Lung (tissue), 12 donors: Measurements from ENCODE around the gene MARS1. TPM values are rescaled to one million over a fixed set of nuclear protein-coding genes. Genes with fewer than 3 reads are reported as not detected.

ENCODE experiments used
- ATAC-seq: fragments of 200-7000 bp; cut with Tn5 transposase; one replicate; pipeline ENCODE4 v1.9.1; 2020; ENCODE audit warnings: moderate number of reproducible peaks; ENCODE audit not compliant: insufficient read depth, low FRiP score
- DNase-seq, 3 donors: peaks; one replicate each; pipeline ENCODE4 v3.0.0-alpha.2; 2013 to 2017
- H3K27ac ChIP-seq, 2 donors: one replicate each; pipeline ENCODE4 v1.5.1; 2013; ENCODE audit warnings: mild to moderate bottlenecking in 2 of 2, moderate library complexity in 2 of 2, control low read depth in 1 of 2, inconsistent platforms in 1 of 2, low read depth in 1 of 2, low read length in 1 of 2
- H3K27me3 ChIP-seq, 3 donors: one replicate each; pipeline ENCODE4 v1.5.1; 2013; ENCODE audit warnings: low read length in 2 of 3; ENCODE audit not compliant: control insufficient read depth in 3 of 3, insufficient read depth in 3 of 3
- H3K36me3 ChIP-seq, 4 donors: one replicate each; pipeline ENCODE4 v1.5.1; 2013; ENCODE audit warnings: low read length in 4 of 4, mild to moderate bottlenecking in 1 of 4, moderate library complexity in 1 of 4; ENCODE audit not compliant: control insufficient read depth in 4 of 4, insufficient read depth in 4 of 4
- H3K4me1 ChIP-seq, 5 donors: one replicate each; pipeline ENCODE4 v1.5.1; 2013; ENCODE audit warnings: low read length in 5 of 5, mild to moderate bottlenecking in 2 of 5, moderate library complexity in 1 of 5; ENCODE audit not compliant: control insufficient read depth in 5 of 5, insufficient read depth in 5 of 5
- H3K4me3 ChIP-seq: one replicate; pipeline ENCODE4 v1.5.1; 2013; ENCODE audit warnings: mild to moderate bottlenecking, control low read depth, moderate library complexity
- H3K9ac ChIP-seq, 2 donors: one replicate each; pipeline ENCODE4 v1.5.1; 2013; ENCODE audit warnings: low read length in 2 of 2, control low read depth in 1 of 2; ENCODE audit not compliant: insufficient read depth in 1 of 2
- H3K9me3 ChIP-seq, 4 donors: one replicate each; pipeline ENCODE4 v1.5.1; 2013; ENCODE audit warnings: low read length in 3 of 4, mild to moderate bottlenecking in 1 of 4, moderate library complexity in 1 of 4; ENCODE audit not compliant: control insufficient read depth in 4 of 4, insufficient read depth in 3 of 4
- WGBS, 2 donors: extraction: QIAGEN DNeasy Blood & Tissue Kit; methylation state at CpG; one replicate each; pipeline ENCODE4 v1.1.7; 2013; 5-methylcytosine and 5-hydroxymethylcytosine counted together
- polyA plus RNA-seq, 2 donors: library from polyadenylated mRNA; stranded (reverse); fragments of 200-250 nt; gene quantifications; one replicate each; pipeline ENCODE4 v1.2.1, GENCODE V29; 2013
- total RNA-seq, 2 donors: library from RNA; depleted of rRNA in 1 of 2; stranded (reverse); fragments of >200 nt in 1 of 2; gene quantifications; one replicate each; pipeline ENCODE4 v1.2.1, GENCODE V29; 2014 to 2021
- TF ChIP-seq, protein P1 (sequence below): IDR thresholded peaks from 2 replicates; pipeline ENCODE4 v1.5.1; 2012; ENCODE audit warnings: mild to moderate bottlenecking; ENCODE audit errors: control extremely low read depth, extremely low read depth
- donor health status: control.
- donor health status: control.
- donor health status: Bipolar disorder and iron deficiency.
- donor health status: healthy.
- donor health status: DM: yes; HTN: yes; CAD: no.

The MARS1 gene
- total and polyA plus RNA-seq, 4 donors = 55.9 to 213 (median 125) TPM

DNA sequence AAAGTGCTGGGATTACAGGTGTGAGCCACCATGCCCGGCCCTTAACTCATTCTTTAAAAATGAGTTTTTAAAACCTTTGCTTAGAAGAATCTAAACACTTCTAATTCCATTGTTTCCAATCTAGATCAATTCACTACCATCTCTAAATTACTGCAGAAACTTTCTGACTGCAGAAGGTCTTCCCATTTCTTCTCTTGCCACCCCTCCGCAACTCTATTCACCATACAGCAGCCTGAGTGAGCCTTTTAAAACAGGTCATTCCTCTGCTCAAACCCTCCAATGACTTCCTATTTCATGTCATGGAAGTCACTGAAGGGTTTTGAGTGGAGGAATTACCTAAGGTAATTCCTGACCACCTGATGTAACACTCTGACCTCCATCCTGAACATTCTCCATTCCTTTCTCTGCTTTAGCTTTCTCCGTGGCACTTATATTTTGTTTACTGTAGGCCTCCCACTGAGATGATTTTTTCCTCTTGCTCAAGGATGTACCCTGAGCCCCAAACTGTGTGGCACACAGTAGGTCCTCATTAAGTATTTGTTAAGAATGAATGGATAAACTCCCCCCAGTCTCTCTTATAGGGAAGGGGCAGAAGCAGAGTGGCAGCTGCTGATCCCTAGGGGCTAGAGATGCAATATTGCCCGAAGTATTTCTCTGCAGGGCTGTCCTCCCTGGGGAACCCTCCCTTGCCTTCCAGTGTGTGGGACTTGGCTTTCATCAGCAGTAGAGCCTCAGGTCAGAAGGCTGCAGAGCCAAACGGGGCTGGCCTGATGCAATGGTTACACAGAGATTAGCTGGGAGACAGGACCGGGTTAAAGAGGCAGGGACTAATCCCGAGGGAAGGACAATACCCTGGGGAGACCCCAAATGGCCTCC, 31.3 kb downstream of the MARS1 start:
- TF ChIP-seq, protein P1, sequence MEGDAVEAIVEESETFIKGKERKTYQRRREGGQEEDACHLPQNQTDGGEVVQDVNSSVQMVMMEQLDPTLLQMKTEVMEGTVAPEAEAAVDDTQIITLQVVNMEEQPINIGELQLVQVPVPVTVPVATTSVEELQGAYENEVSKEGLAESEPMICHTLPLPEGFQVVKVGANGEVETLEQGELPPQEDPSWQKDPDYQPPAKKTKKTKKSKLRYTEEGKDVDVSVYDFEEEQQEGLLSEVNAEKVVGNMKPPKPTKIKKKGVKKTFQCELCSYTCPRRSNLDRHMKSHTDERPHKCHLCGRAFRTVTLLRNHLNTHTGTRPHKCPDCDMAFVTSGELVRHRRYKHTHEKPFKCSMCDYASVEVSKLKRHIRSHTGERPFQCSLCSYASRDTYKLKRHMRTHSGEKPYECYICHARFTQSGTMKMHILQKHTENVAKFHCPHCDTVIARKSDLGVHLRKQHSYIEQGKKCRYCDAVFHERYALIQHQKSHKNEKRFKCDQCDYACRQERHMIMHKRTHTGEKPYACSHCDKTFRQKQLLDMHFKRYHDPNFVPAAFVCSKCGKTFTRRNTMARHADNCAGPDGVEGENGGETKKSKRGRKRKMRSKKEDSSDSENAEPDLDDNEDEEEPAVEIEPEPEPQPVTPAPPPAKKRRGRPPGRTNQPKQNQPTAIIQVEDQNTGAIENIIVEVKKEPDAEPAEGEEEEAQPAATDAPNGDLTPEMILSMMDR = no peak
- H3K9me3 ChIP-seq = no peaks in the 10 kb centered on the region
- ATAC-seq (no peak), DNase-seq (peak in 2 of 3 donors; percentile 32 to 42)
- H3K9ac ChIP-seq = peak overlapping the region; percentile 94 to 96
- peaks cover 15 to 34% (median 29%) of the 10 kb centered on the region in 4 donors for H3K36me3 ChIP-seq
- H3K4me1 ChIP-seq = peaks cover 4 to 44% (median 28%) of the 10 kb centered on the region in 5 donors
- H3K27me3 ChIP-seq = no peaks in the 10 kb centered on the region
- peak overlapping the region; percentile 91 to 99 for H3K27ac ChIP-seq
- WGBS, 2 donors = 30 to 34% methylated on average over 7 of the region's 7 CpGs
- peak overlapping the region; percentile 85 for H3K4me3 ChIP-seq

DNA sequence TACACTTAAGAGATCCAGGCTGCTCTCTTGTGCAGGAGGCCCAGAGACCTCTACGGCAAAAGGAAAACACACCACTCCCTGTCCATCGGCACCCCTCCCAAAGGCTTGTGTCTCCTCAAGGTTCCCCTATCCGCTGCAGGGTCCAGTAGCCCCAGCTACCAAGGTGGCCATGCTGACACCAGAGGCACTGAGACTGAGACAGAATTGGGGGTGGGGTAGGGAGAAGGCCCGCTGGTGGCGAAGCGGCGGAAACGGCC, 31.9 kb downstream of the MARS1 start:
- Histone ChIP-seq H3K9ac (peak overlapping the region; percentile 94 to 96), H3K4me3 (peak overlapping the region; percentile 85), H3K27me3 (no peaks in the 10 kb centered on the region), H3K36me3 (peaks cover 9 to 33% (median 26%) of the 10 kb centered on the region in 4 donors), H3K27ac (peak overlapping the region; percentile 91 to 99), H3K9me3 (no peaks in the 10 kb centered on the region), H3K4me1 (peaks cover 4 to 49% (median 34%) of the 10 kb centered on the region in 5 donors)
- DNase-seq (peak in 2 of 3 donors; percentile 55 to 59), ATAC-seq (peak; percentile 22)
- TF ChIP-seq, protein P1 = no peak
- WGBS, 2 donors = 1% methylated on average over 8 of the region's 8 CpGs

DNA sequence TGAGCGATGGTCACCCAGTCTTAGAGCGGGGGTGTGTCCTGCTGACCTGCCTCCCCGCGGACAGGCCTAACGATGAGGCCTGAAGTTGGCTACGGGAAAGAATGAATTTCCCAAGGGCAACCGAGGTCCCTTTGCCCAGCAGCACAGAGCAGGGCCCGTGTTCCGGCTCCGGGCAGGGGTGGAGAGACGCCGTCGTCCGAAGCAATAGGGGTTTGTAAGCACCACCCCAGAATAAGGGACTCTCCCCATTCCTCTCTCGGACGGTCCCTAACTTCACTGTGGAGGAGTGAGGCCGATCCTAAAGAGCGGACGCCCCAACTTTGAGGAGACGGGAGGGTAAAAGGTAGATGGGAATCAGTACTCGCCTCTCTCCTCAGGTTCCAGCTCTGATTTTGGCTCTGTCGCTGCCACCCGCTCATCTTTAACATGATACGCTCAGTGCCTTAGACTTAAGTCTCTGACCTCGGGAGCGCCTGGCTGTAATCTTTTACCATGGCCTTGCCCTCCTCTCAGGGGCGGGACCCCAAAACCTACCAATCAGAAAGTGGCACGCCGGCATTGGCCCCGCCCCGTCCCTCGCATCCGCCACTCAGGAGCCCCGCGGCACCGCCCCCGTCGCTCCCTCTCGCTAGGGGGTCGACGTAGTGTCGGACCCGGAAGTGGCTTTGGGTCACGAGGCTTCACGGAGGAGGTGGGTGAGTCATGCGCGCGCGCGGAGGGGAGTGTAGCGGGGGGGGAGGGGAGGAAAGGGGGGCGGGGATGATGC, 32.4 kb downstream of the MARS1 start, which contains the start of gene DDIT3:
DDIT3 (minus strand) TSS at position 462 of the 766 bp plus-strand sequence. CDS start 3,108 bp downstream, outside the sequence.
- TF ChIP-seq, protein P1 = no peak
- WGBS, 2 donors = 0 to 1% methylated on average over 48 to 52 of the region's 52 CpGs
- H3K4me1 ChIP-seq = peaks cover 4 to 50% (median 34%) of the 10 kb centered on the region in 5 donors

More for the DNA sequence above, 32.4 kb downstream of the MARS1 start, which contains the start of gene DDIT3:
- Histone ChIP-seq H3K9me3 (no peaks in the 10 kb centered on the region), H3K4me3 (peak within 1 kb of the TSS; percentile 85), H3K27me3 (no peaks in the 10 kb centered on the region), H3K36me3 (peaks cover 7 to 33% (median 23%) of the 10 kb centered on the region in 4 donors), H3K9ac (peak within 1 kb of the TSS; percentile 94 to 96), H3K27ac (peak within 1 kb of the TSS; percentile 98 to 99)
- DNase-seq = peak; percentile 99 to 100 (median 99)
- ATAC-seq = peak; percentile 85
